Stimulated activated naive CD8-positive, alpha-beta T cell treated with anti-CD3 and anti-CD28 coated beads, Interleukin-15, Interleukin-2, amounts not matched to agents 100 ng/mL and 50 ng/mL, for 24 hours (primary cell): ENCODE data around the gene SLC43A1.
"Not testable (repeated sequence)": the region's sequence is repeated elsewhere in the genome, so short reads cannot be mapped to it uniquely, and the experiment has no call there.

Experiments used
- H3K27ac Mint-ChIP-seq: one replicate; pipeline ENCODE4 v1.8.0; 2021; ENCODE audit warnings: mild to moderate bottlenecking, mixed read lengths
- H3K27me3 Mint-ChIP-seq: one replicate; pipeline ENCODE4 v1.8.0; 2021; ENCODE audit warnings: mixed read lengths
- H3K36me3 Mint-ChIP-seq: one replicate; pipeline ENCODE4 v1.8.0; 2021; ENCODE audit warnings: low read depth, mixed read lengths
- H3K4me1 Mint-ChIP-seq: one replicate; pipeline ENCODE4 v1.8.0; 2021; ENCODE audit warnings: low read depth, mixed read lengths
- H3K4me3 Mint-ChIP-seq: one replicate; pipeline ENCODE4 v1.8.0; 2021; ENCODE audit warnings: mild to moderate bottlenecking, mixed read lengths
- H3K9me3 Mint-ChIP-seq: one replicate; pipeline ENCODE4 v1.8.0; 2021; ENCODE audit warnings: mixed read lengths

Gene SLC43A1

GRCh38 chr11:57458060-57458409 is 57.5 kb downstream of the SLC43A1 start:
- Mint-ChIP-seq H3K36me3 (no peaks in the 10 kb centered on the region), H3K27ac (no peak overlapping the region), H3K4me3 (no peak overlapping the region), H3K4me1 (peaks cover 23% of the 10 kb centered on the region), H3K27me3 (peaks cover 22% of the 10 kb centered on the region), H3K9me3 (no peaks in the 10 kb centered on the region)

GRCh38 chr11:57457643-57458023 is 57.9 kb downstream of the SLC43A1 start:
- Mint-ChIP-seq H3K4me1 (peaks cover 23% of the 10 kb centered on the region), H3K36me3 (no peaks in the 10 kb centered on the region), H3K4me3 (peak overlapping the region; percentile 57), H3K27me3 (peaks cover 22% of the 10 kb centered on the region), H3K27ac (peak overlapping the region; percentile 52), H3K9me3 (no peaks in the 10 kb centered on the region)

GRCh38 chr11:57456960-57457642 is 58.4 kb downstream of the SLC43A1 start:
- H3K4me3 Mint-ChIP-seq = peak overlapping the region; percentile 57
- H3K36me3 Mint-ChIP-seq = no peaks in the 10 kb centered on the region
- H3K27me3 Mint-ChIP-seq = peaks cover 22% of the 10 kb centered on the region
- peaks cover 23% of the 10 kb centered on the region for H3K4me1 Mint-ChIP-seq
- H3K27ac Mint-ChIP-seq = peak overlapping the region; percentile 52
- H3K9me3 Mint-ChIP-seq = no peaks in the 10 kb centered on the region

GRCh38 chr11:57453543-57454177 is 61.8 kb downstream of the SLC43A1 start:
- Mint-ChIP-seq H3K27me3 (peaks cover 9% of the 10 kb centered on the region), H3K9me3 (no peaks in the 10 kb centered on the region), H3K27ac (no peak overlapping the region), H3K4me3 (no peak overlapping the region), H3K36me3 (no peaks in the 10 kb centered on the region), H3K4me1 (peaks cover 11% of the 10 kb centered on the region)

- Mint-ChIP-seq H3K36me3 (no peaks in the 10 kb centered on the region), H3K4me3 (no peak overlapping the region), H3K4me1 (no peaks in the 10 kb centered on the region), H3K27ac (no peak overlapping the region), H3K9me3 (no peaks in the 10 kb centered on the region), H3K27me3 (peaks cover 20% of the 10 kb centered on the region)
Measured at GRCh38 chr11:57446055-57446454, 69.4 kb downstream of the SLC43A1 start.

GRCh38 chr11:57445122-57445394 is 70.4 kb downstream of the SLC43A1 start:
- not testable (repeated sequence) for H3K4me1 Mint-ChIP-seq, H3K27ac Mint-ChIP-seq, H3K36me3 Mint-ChIP-seq, H3K9me3 Mint-ChIP-seq, H3K4me3 Mint-ChIP-seq
- H3K27me3 Mint-ChIP-seq = peaks cover 19% of the 10 kb centered on the region

- Mint-ChIP-seq H3K27ac (no peak overlapping the region), H3K27me3 (peaks cover 13% of the 10 kb centered on the region), H3K36me3 (no peaks in the 10 kb centered on the region), H3K9me3 (no peaks in the 10 kb centered on the region), H3K4me3 (no peak overlapping the region), H3K4me1 (no peaks in the 10 kb centered on the region)
Measured at GRCh38 chr11:57444362-57445121, 71.0 kb downstream of the SLC43A1 start.

GRCh38 chr11:57440744-57441414 is 74.6 kb downstream of the SLC43A1 start:
- Mint-ChIP-seq H3K27me3 (peaks cover 8% of the 10 kb centered on the region), H3K9me3 (no peaks in the 10 kb centered on the region), H3K4me1 (no peaks in the 10 kb centered on the region), H3K36me3 (no peaks in the 10 kb centered on the region), H3K27ac (no peak overlapping the region), H3K4me3 (no peak overlapping the region)

- no peaks in the 10 kb centered on the region for H3K4me1 Mint-ChIP-seq
- peaks cover 4% of the 10 kb centered on the region for H3K27me3 Mint-ChIP-seq
- H3K4me3 Mint-ChIP-seq = no peak overlapping the region
- H3K27ac Mint-ChIP-seq = no peak overlapping the region
- H3K9me3 Mint-ChIP-seq = no peaks in the 10 kb centered on the region
- H3K36me3 Mint-ChIP-seq = no peaks in the 10 kb centered on the region
Measured at GRCh38 chr11:57439786-57440185, 75.7 kb downstream of the SLC43A1 start.

- H3K27ac Mint-ChIP-seq = no peak overlapping the region
Measured at GRCh38 chr11:57438345-57439285, 76.9 kb downstream of the SLC43A1 start.

GRCh38 chr11:57436031-57436430 is 79.5 kb downstream of the SLC43A1 start:
- H3K9me3 Mint-ChIP-seq = no peaks in the 10 kb centered on the region

More at GRCh38 chr11:57438345-57439285, 76.9 kb downstream of the SLC43A1 start:
- Mint-ChIP-seq H3K4me1 (no peaks in the 10 kb centered on the region), H3K36me3 (no peaks in the 10 kb centered on the region), H3K9me3 (no peaks in the 10 kb centered on the region), H3K27me3 (no peaks in the 10 kb centered on the region), H3K4me3 (no peak overlapping the region)

GRCh38 chr11:57434640-57435546 is 80.6 kb downstream of the SLC43A1 start:
- Mint-ChIP-seq H3K36me3 (no peaks in the 10 kb centered on the region), H3K27me3 (no peaks in the 10 kb centered on the region), H3K4me3 (no peak overlapping the region), H3K9me3 (no peaks in the 10 kb centered on the region), H3K27ac (no peak overlapping the region), H3K4me1 (peaks cover 12% of the 10 kb centered on the region)

More at GRCh38 chr11:57436031-57436430, 79.5 kb downstream of the SLC43A1 start:
- Mint-ChIP-seq H3K27ac (no peak overlapping the region), H3K4me3 (no peak overlapping the region), H3K36me3 (no peaks in the 10 kb centered on the region), H3K27me3 (no peaks in the 10 kb centered on the region), H3K4me1 (peaks cover 12% of the 10 kb centered on the region)
